G401.6 (cell line): ENCODE data around the gene FBXO39.
"Not testable (repeated sequence)": the region's sequence is repeated elsewhere in the genome, so short reads cannot be mapped to it uniquely, and the experiment has no call there.

Experiments
- FAIRE-seq: peaks from 2 replicates; lab custom pipeline; 2012; peaks lifted over from hg19 to GRCh38; lab: Jason Lieb, UNC

The FBXO39 gene

DNA sequence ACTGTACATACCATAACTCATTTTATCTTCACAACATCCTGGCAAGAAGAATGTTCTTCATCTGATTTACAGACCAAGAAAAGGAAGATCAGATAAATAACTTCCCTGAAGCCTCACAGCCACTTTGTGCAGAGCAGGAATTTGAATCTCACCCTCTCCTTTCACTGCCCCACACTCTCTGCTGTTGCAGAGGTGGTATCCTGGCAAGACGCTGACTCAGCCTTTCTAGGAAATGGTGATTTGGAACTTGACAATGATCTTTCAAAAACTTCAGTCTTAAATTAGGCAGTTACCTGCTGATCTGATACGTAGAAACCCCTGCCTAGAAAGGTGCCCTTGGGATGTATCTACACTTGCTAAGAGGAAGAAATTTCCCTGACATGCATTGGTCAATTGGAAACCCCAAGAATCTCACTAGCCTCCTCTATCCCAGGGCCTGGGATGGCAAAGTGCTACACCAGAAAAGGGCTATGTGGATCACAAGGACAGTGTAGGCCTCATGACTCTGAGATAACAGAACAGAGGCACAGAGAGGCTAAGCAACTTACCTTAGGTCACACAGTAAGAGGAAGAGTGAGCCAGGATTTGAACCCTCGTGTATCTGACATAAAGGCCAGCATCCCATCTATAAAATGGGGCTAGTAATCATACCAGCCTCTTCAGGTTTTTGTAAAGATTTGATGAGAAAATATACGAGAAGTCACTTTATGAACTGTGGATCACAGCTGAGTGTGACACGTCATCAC lies 17.9 kb downstream of the FBXO39 start:
- no peak for FAIRE-seq

GRCh38 chr17:6796017-6796886 lies 20.2 kb downstream of the FBXO39 start:
- FAIRE-seq = no peak

DNA sequence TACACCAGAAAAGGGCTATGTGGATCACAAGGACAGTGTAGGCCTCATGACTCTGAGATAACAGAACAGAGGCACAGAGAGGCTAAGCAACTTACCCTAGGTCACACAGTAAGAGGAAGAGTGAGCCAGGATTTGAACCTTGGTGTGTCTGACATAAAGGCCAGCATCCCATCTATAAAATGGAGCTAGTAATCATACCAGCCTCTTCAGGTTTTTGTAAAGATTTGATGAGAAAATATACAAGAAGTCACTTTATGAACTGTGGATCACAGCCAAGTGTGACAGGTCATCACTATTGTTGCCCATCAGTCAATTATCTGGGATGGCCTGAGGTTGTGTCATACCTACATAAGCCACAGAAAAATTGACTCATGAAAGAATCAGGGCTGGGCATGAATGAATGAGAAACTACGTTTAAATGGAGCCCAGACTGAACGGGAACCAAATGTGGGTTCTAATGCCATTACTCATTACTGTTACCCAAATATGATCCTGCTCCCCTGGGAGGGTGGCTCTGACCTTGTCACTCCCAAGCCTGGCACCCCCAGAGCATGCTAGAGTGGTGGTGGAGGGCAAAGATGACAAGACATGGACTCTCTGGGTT lies 21.0 kb downstream of the FBXO39 start:
- FAIRE-seq = no peak

DNA sequence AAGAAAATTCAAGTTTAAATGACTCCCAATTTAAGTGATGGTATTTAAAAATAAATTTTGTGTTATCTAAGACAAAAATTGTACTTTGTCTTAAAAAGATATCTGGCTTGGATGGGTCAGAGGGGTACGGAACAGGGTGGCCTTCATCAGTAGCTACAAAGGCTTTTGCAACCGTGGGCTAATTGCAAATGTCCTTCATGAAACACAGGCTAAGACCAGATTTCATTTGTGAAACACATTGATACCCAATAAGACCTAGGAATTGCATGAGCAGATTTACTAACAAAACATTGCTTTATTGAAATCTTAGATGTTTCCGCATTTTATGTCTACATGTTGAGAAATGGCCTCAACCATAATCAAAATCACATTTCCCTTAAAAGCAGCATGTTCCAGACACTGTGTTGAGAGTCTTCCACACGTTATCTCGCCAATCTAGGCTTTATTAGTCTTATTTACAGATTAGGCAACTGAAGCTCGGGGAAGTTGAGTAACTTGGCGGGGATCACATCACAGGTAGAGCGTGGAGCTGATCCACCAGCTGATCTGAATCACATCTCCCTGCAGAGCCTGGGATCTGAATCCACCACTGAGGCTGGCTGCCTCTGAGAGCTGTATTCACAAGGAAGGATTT lies 21.8 kb downstream of the FBXO39 start:
- no peak for FAIRE-seq

GRCh38 chr17:6799738-6800137 lies 23.7 kb downstream of the FBXO39 start:
- no peak for FAIRE-seq

- no peak for FAIRE-seq
Observed at GRCh38 chr17:6800422-6801027, 24.5 kb downstream of the FBXO39 start.

GRCh38 chr17:6811510-6811909 lies 35.5 kb downstream of the FBXO39 start:
- no peak for FAIRE-seq

- FAIRE-seq = no peak
Observed at GRCh38 chr17:6812295-6812694, 36.3 kb downstream of the FBXO39 start.

DNA sequence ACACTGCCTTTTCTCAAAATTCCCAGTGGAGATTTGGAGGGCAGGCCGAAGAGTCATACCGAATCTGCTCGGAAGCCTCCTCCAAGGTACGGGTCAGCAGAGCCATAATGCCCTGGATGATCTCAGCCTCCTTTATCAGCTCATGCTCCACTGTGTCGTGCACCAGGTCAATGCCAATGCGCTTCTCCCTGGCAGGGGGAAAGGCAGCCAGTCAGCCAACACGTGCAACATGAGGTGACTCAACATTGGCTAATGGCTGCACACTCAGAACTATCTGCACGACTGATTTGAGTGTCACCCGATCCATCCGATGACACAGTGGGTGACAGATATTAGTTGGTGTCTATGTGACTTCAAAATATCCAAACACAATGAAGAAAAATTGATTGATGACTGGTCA lies 39.8 kb downstream of the FBXO39 start:
- FAIRE-seq = no peak

GRCh38 chr17:6816368-6816767 lies 40.4 kb downstream of the FBXO39 start:
- FAIRE-seq = not testable (repeated sequence)

GRCh38 chr17:6818938-6819337 lies 42.9 kb downstream of the FBXO39 start:
- FAIRE-seq = no peak

GRCh38 chr17:6823011-6823442 lies 47.0 kb downstream of the FBXO39 start:
- FAIRE-seq = no peak

- no peak for FAIRE-seq
Observed at GRCh38 chr17:6830383-6830986, 54.5 kb downstream of the FBXO39 start.

- no peak for FAIRE-seq
Observed at GRCh38 chr17:6831661-6832263, 55.7 kb downstream of the FBXO39 start, which contains the start of gene TEKT1. Gene TEKT1, minus strand, starts transcription at chr17:6831729. Its CDS starts 1,353 bp downstream, at chr17:6830376.
